ENCODE results near the gene MYH9. TPM values are rescaled to one million over a fixed set of nuclear protein-coding genes. Genes with fewer than 3 reads are reported as not detected.
A peak's percentile ranks its signal among the peaks of the same experiment; 100 is the strongest.

The MYH9 gene
- total RNA-seq, 1 experiment from 2014 or later: 788 TPM

DNA sequence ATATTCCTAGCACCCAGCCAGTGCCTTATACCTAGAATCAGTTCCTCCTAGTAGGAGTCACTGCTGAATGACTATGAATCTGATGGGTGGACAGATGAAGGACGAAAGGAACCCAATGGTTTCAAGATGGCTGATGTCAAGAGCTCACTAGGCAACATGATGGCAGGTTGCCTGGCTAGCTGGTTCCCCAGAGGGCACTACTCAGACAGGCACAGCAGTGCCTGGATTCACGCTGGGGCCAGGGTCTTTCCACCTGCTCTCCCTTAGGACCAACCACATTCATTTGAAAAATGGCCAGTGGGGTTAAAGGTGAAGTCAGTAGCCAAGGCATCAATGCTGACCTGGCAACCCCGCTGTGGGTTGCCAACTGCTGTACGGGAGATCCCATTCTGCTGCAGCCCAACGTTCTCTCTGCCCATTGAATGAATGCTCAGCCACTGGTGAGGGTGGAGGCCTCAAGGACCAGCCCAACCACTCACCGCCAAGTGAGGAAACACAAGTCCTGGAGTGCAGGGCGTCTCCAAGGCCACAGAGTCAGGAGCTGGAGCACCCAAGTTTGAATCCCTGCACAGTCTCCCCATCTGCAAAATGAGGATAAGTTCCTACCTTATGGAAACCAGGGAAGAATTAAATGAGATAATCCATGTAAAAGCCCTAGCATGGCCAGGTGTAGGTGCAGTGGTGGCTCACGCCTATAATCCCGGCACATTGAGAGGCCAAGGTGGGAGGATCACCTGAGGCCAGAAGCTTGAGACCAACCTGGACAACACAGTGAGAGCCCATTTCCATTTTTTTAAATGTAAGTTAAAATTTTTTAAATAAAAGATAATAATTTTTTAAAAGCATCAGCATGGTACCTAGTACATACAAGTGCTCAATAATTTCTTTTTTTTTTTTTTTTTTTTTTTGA is 12.4 kb downstream of the MYH9 start:
- Histone ChIP-seq H3K27ac (ENCODE audit: low read length) (peak overlapping the region; percentile 97), H3K36me3 (ENCODE audit: control insufficient read depth, insufficient read depth, low read length) (no peaks in the 10 kb centered on the region), H3K4me1 (ENCODE audit: control insufficient read depth, insufficient read depth, low read length) (peaks cover 85% of the 10 kb centered on the region), H3K9me3 (ENCODE audit: control insufficient read depth, insufficient read depth, low read depth, low read length) (no peaks in the 10 kb centered on the region), H3K27me3 (ENCODE audit: control insufficient read depth, insufficient read depth, low read length) (no peaks in the 10 kb centered on the region), H3K4me3 (ENCODE audit: low read depth in 2 of 2, low read length in 2 of 2) (no peak overlapping the region)
- no peak for TF ChIP-seq SIN3A (IDR thresholded peaks at IDR 0.05; ENCODE audit: borderline replicate concordance, insufficient read depth, low read depth, low read length)
- no peak; the same call in 1 of the 2 replicates for TF ChIP-seq POLR2AphosphoS5 (IDR thresholded peaks at IDR 0.05; ENCODE audit: low read depth, low read length)
- TF ChIP-seq TCF7L2 (IDR thresholded peaks at IDR 0.05; ENCODE audit: low read depth, low read length): no peak
- TF ChIP-seq, protein P1, sequence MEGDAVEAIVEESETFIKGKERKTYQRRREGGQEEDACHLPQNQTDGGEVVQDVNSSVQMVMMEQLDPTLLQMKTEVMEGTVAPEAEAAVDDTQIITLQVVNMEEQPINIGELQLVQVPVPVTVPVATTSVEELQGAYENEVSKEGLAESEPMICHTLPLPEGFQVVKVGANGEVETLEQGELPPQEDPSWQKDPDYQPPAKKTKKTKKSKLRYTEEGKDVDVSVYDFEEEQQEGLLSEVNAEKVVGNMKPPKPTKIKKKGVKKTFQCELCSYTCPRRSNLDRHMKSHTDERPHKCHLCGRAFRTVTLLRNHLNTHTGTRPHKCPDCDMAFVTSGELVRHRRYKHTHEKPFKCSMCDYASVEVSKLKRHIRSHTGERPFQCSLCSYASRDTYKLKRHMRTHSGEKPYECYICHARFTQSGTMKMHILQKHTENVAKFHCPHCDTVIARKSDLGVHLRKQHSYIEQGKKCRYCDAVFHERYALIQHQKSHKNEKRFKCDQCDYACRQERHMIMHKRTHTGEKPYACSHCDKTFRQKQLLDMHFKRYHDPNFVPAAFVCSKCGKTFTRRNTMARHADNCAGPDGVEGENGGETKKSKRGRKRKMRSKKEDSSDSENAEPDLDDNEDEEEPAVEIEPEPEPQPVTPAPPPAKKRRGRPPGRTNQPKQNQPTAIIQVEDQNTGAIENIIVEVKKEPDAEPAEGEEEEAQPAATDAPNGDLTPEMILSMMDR (IDR thresholded peaks at IDR 0.05): no peak
- TF ChIP-seq REST (IDR thresholded peaks at IDR 0.05; ENCODE audit: insufficient read depth in 1 of 2, low read depth in 2 of 2, low read length in 1 of 2): no peak
- in situ Hi-C loops (cut with HindIII; ENCODE audit: low pct_unique_long_range_greater_than_20kb, low sequenced_read_pairs): no loop called here
- POLR2A ChIA-PET: no interaction called here
- no peak for DNase-seq (ENCODE audit: low read depth, low spot score)
- intact Hi-C loops (cut with micrococcal nuclease; ENCODE audit: unreplicated experiment): no loop called here
- no TSS peak for BruUV-seq (replicated peaks)
- 0 out of 2 replicates have a peak, but pooled peaks have one; percentile 4 for ATAC-seq
- CTCF ChIA-PET: no interaction called here

DNA sequence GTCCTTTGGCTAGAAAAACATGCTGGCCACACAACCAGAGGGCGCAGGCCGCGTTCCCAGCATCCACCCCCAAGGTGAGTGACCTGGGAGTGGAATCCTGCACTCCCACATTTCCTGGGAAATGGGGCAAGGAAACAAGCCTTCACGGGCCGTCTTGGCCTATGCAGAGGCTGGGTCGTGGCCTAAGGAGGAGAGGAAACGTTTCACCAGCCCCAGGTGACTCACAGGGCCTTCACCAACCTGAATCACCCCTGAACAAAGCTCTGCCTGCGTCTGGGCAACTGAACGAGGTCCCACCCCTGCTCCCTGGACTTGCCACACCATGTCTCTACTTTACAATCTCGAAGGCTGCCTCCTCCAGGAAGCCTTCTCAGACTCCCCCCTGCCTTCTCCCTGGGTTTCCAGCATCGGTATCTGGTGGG is 13.2 kb downstream of the MYH9 start:
- no peak overlapping the region for H3K4me3 ChIP-seq (ENCODE audit: low read depth in 2 of 2, low read length in 2 of 2)
- no peak for DNase-seq (ENCODE audit: low read depth, low spot score)
- intact Hi-C loops (cut with micrococcal nuclease; ENCODE audit: unreplicated experiment): no loop called here
- POLR2A ChIA-PET: no interaction called here
- peak; percentile 52 for ATAC-seq
- TF ChIP-seq POLR2AphosphoS5 (IDR thresholded peaks at IDR 0.05; ENCODE audit: low read depth, low read length): no peak
- no peak for TF ChIP-seq TCF7L2 (IDR thresholded peaks at IDR 0.05; ENCODE audit: low read depth, low read length)
- TF ChIP-seq SIN3A (IDR thresholded peaks at IDR 0.05; ENCODE audit: borderline replicate concordance, insufficient read depth, low read depth, low read length): no peak
- TF ChIP-seq REST (IDR thresholded peaks at IDR 0.05; ENCODE audit: insufficient read depth in 1 of 2, low read depth in 2 of 2, low read length in 1 of 2): no peak
- no peaks in the 10 kb centered on the region for H3K9me3 ChIP-seq (ENCODE audit: control insufficient read depth, insufficient read depth, low read depth, low read length)
- H3K4me1 ChIP-seq (ENCODE audit: control insufficient read depth, insufficient read depth, low read length): peaks cover 85% of the 10 kb centered on the region
- H3K36me3 ChIP-seq (ENCODE audit: control insufficient read depth, insufficient read depth, low read length): no peaks in the 10 kb centered on the region
- H3K27me3 ChIP-seq (ENCODE audit: control insufficient read depth, insufficient read depth, low read length): no peaks in the 10 kb centered on the region
- BruUV-seq (replicated peaks): no TSS peak
- CTCF ChIA-PET: no interaction called here
- H3K27ac ChIP-seq (ENCODE audit: low read length): peak overlapping the region; percentile 97
- in situ Hi-C loops (cut with HindIII; ENCODE audit: low pct_unique_long_range_greater_than_20kb, low sequenced_read_pairs): no loop called here

Data from Panc1 (cell line).